HG02571 (cell line): ENCODE results near the gene CEACAM18.
"Not testable (repeated sequence)": the region's sequence is repeated elsewhere in the genome, so short reads cannot be mapped to it uniquely, and the experiment has no call there.

Source experiments
- ATAC-seq: cut with Tn5 transposase; IDR thresholded peaks from one replicate; pipeline ENCODE4 v1.9.1; 2021; ENCODE audit warnings: mild to moderate bottlenecking, moderate library complexity; ENCODE audit not compliant: unreplicated experiment

Gene CEACAM18

GRCh38 chr19:51478381-51479234 is at the start of gene CEACAM18:
Gene CEACAM18, plus strand, starts transcription at chr19:51478539.
- ATAC-seq = no peak

- no peak for ATAC-seq
These were observed 48.1 kb upstream of the CEACAM18 start for GRCh38 chr19:51430221-51430620.

- no peak for ATAC-seq
These were observed 47.2 kb upstream of the CEACAM18 start for GRCh38 chr19:51431124-51431523.

- ATAC-seq = no peak
These were observed 45.3 kb upstream of the CEACAM18 start for GRCh38 chr19:51433043-51433442.

GRCh38 chr19:51434456-51434855 is 43.9 kb upstream of the CEACAM18 start:
- ATAC-seq = no peak

GRCh38 chr19:51439021-51439465 is 39.3 kb upstream of the CEACAM18 start:
- ATAC-seq = no peak

GRCh38 chr19:51440052-51440451 is 38.3 kb upstream of the CEACAM18 start:
- no peak for ATAC-seq

GRCh38 chr19:51440846-51441409 is 37.4 kb upstream of the CEACAM18 start:
- no peak for ATAC-seq

GRCh38 chr19:51441410-51442390 is 36.6 kb upstream of the CEACAM18 start:
- ATAC-seq = peak; percentile 85

GRCh38 chr19:51447510-51447909 is 30.8 kb upstream of the CEACAM18 start:
- ATAC-seq = not testable (repeated sequence)

GRCh38 chr19:51448011-51448410 is 30.3 kb upstream of the CEACAM18 start:
- no peak for ATAC-seq

- ATAC-seq = no peak
These were observed 29.8 kb upstream of the CEACAM18 start for GRCh38 chr19:51448411-51449016.

GRCh38 chr19:51450730-51451307 is 27.5 kb upstream of the CEACAM18 start:
- ATAC-seq = no peak

- no peak for ATAC-seq
These were observed 21.6 kb upstream of the CEACAM18 start for GRCh38 chr19:51456541-51457290.

GRCh38 chr19:51457351-51458013 is 20.9 kb upstream of the CEACAM18 start:
- no peak for ATAC-seq

- no peak for ATAC-seq
These were observed 20.2 kb upstream of the CEACAM18 start, which contains the start of gene SIGLEC8 for GRCh38 chr19:51458051-51458645. Gene SIGLEC8, minus strand, starts transcription at chr19:51458454. Its CDS starts 67 bp downstream, at chr19:51458387.

- no peak for ATAC-seq
These were observed 19.3 kb upstream of the CEACAM18 start for GRCh38 chr19:51458899-51459505.
